Measurements from ENCODE around the gene CMTM1.

Gene CMTM1

DNA sequence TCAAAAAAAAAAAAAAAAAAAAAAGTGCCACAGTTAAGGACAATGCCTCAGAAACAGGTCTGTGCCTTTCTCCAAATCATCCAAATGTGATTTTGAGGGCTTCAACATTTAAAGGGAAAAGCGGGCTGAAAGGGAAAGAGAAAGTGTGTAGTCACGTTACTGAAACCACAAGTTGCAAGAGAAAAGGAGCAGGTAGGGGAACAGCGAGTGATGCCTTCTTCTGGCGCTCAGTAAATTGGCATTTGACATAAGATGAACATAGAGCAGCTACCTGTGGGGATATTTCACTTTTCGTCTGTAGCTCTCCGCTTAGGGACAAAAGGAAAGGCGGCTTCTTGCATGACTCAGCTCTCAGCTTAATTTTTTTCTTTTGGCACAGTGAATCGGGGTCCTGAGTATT is 24.1 kb downstream of the CMTM1 start:
- Histone ChIP-seq H3K4me2 (ENCODE audit: low read depth, low read length) (peak overlapping the region; percentile 30; the same call in 1 of the 2 replicates), H3K9me3 (replicated peaks; ENCODE audit: insufficient read depth, low read length) (no peaks in the 10 kb centered on the region), H3K36me3 (replicated peaks; ENCODE audit: insufficient read depth, low read length) (no peaks in the 10 kb centered on the region), H3K79me2 (ENCODE audit: low read length) (no peaks in the 10 kb centered on the region), H3K27me3 (replicated peaks; ENCODE audit: insufficient read depth, low read length) (no peaks in the 10 kb centered on the region), H4K20me1 (ENCODE audit: insufficient read depth, low read length) (no peaks in the 10 kb centered on the region), H3K9me2 (replicated peaks; ENCODE audit: insufficient read depth, low read length) (no peaks in the 10 kb centered on the region), H3K9ac (ENCODE audit: low read length) (no peak overlapping the region), H3K27ac (ENCODE audit: low read length) (no peak overlapping the region), H3K4me3 (ENCODE audit: low read length) (0 out of 2 replicates have a peak overlapping the region, but pooled peaks have one; percentile 16), H3K4me1 (ENCODE audit: low read length) (no peaks in the 10 kb centered on the region), H2AFZ (ENCODE audit: low read length) (no peak overlapping the region), H3F3A (ENCODE audit: insufficient read depth, low read length) (no peaks in the 10 kb centered on the region; the same call in 1 of the 2 replicates)
- TF ChIP-seq, protein P1, sequence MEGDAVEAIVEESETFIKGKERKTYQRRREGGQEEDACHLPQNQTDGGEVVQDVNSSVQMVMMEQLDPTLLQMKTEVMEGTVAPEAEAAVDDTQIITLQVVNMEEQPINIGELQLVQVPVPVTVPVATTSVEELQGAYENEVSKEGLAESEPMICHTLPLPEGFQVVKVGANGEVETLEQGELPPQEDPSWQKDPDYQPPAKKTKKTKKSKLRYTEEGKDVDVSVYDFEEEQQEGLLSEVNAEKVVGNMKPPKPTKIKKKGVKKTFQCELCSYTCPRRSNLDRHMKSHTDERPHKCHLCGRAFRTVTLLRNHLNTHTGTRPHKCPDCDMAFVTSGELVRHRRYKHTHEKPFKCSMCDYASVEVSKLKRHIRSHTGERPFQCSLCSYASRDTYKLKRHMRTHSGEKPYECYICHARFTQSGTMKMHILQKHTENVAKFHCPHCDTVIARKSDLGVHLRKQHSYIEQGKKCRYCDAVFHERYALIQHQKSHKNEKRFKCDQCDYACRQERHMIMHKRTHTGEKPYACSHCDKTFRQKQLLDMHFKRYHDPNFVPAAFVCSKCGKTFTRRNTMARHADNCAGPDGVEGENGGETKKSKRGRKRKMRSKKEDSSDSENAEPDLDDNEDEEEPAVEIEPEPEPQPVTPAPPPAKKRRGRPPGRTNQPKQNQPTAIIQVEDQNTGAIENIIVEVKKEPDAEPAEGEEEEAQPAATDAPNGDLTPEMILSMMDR (IDR thresholded peaks at IDR 0.05; ENCODE audit: low read length): no peak
- TF ChIP-seq EZH2phosphoT487 (IDR thresholded peaks at IDR 0.05; ENCODE audit: low read length) (no peak), EZH2 (optimal IDR thresholded peaks at IDR 0.05; ENCODE audit: low read depth, low read length) (no peak)
- peak; percentile 65 for DNase-seq

DNA sequence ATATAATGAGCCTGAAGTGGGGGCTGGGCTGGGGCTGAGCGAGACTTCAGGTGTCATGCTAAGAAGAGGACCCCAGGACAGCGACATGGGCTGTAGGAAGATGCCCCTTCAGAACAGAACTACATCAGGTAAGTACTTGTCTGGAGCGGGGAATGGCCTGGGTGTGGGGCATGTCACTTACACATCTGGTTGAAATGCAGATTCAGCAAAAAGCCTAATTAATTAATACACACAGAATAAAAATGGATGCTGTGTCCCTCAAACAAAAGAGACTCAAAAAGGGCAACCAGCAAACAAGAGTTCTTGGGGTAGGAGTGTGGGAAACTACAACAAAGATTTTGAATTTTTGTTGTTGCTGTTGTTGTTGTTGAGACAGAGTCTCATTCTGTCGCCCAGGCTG is 24.8 kb downstream of the CMTM1 start:
- H3K27ac ChIP-seq (ENCODE audit: low read length): no peak overlapping the region
- TF ChIP-seq EZH2phosphoT487 (IDR thresholded peaks at IDR 0.05; ENCODE audit: low read length) (no peak), EZH2 (optimal IDR thresholded peaks at IDR 0.05; ENCODE audit: low read depth, low read length) (no peak)
- H4K20me1 ChIP-seq (ENCODE audit: insufficient read depth, low read length): no peaks in the 10 kb centered on the region
- H3K4me3 ChIP-seq (ENCODE audit: low read length): no peak overlapping the region
- 0 out of 2 replicates have a peak overlapping the region, but pooled peaks have one; percentile 15 for H3K4me2 ChIP-seq (ENCODE audit: low read depth, low read length)
- no peaks in the 10 kb centered on the region for H3K9me3 ChIP-seq (replicated peaks; ENCODE audit: insufficient read depth, low read length)
- no peaks in the 10 kb centered on the region for H3K36me3 ChIP-seq (replicated peaks; ENCODE audit: insufficient read depth, low read length)
- no peak overlapping the region for H2AFZ ChIP-seq (ENCODE audit: low read length)
- no peaks in the 10 kb centered on the region for H3K9me2 ChIP-seq (replicated peaks; ENCODE audit: insufficient read depth, low read length)
- H3K27me3 ChIP-seq (replicated peaks; ENCODE audit: insufficient read depth, low read length): no peaks in the 10 kb centered on the region
- no peaks in the 10 kb centered on the region for H3K79me2 ChIP-seq (ENCODE audit: low read length)
- H3F3A ChIP-seq (ENCODE audit: insufficient read depth, low read length): no peaks in the 10 kb centered on the region; the same call in 1 of the 2 replicates
- DNase-seq: no peak
- H3K9ac ChIP-seq (ENCODE audit: low read length): no peak overlapping the region
- no peaks in the 10 kb centered on the region for H3K4me1 ChIP-seq (ENCODE audit: low read length)

DNA sequence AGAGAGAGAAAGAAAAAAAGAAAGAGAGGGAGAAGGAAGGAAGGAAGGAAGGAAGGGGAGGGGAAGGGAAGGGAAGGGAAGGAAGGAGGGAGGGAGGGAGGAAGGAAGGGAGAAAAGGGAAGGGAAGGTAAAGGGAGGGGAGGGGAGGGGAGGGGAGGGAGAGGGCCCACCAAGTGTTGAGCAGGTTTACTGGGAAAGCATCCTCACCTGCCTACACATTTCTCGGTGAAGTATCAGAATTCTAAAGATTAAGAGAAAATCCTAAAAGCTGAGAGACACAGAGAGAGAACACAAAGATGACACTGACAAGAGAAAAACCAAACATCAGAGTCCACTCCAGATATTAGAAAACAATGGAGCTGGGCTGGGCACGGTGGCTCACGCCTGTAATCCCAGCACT is 26.0 kb downstream of the CMTM1 start:
- no peak overlapping the region for H2AFZ ChIP-seq (ENCODE audit: low read length)
- no peaks in the 10 kb centered on the region; the same call in 1 of the 2 replicates for H3F3A ChIP-seq (ENCODE audit: insufficient read depth, low read length)
- H3K4me3 ChIP-seq (ENCODE audit: low read length): no peak overlapping the region
- no peaks in the 10 kb centered on the region for H3K9me3 ChIP-seq (replicated peaks; ENCODE audit: insufficient read depth, low read length)
- no peaks in the 10 kb centered on the region for H3K79me2 ChIP-seq (ENCODE audit: low read length)
- H3K4me1 ChIP-seq (ENCODE audit: low read length): no peaks in the 10 kb centered on the region
- H3K9me2 ChIP-seq (replicated peaks; ENCODE audit: insufficient read depth, low read length): no peaks in the 10 kb centered on the region
- no peaks in the 10 kb centered on the region for H4K20me1 ChIP-seq (ENCODE audit: insufficient read depth, low read length)
- TF ChIP-seq EZH2 (optimal IDR thresholded peaks at IDR 0.05; ENCODE audit: low read depth, low read length): no peak
- TF ChIP-seq, protein P1 (IDR thresholded peaks at IDR 0.05; ENCODE audit: low read length): no peak
- TF ChIP-seq EZH2phosphoT487 (IDR thresholded peaks at IDR 0.05; ENCODE audit: low read length): no peak
- no peak for DNase-seq
- no peak overlapping the region for H3K9ac ChIP-seq (ENCODE audit: low read length)
- H3K27ac ChIP-seq (ENCODE audit: low read length): no peak overlapping the region
- H3K4me2 ChIP-seq (ENCODE audit: low read depth, low read length): no peak overlapping the region
- H3K36me3 ChIP-seq (replicated peaks; ENCODE audit: insufficient read depth, low read length): no peaks in the 10 kb centered on the region
- H3K27me3 ChIP-seq (replicated peaks; ENCODE audit: insufficient read depth, low read length): no peaks in the 10 kb centered on the region

DNA sequence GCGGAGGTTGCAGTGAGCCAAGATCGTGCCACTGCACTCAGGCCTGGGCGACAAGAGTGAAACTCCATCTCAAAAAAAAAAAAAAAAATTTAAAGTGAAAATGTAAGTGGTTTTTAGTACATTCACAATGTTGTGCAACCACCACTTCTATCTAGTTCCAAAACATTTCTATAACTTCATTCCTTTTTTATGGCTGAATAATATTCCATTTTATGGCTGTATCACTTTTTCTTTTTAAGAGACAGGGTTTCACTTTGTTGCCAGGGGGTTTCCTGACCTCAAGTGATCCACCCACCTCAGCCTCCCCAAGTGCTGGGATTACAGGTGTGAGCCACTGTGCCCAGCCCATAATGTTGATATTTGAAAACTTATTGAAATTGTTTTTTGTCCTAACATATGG is 26.6 kb downstream of the CMTM1 start:
- Histone ChIP-seq H3K27me3 (replicated peaks; ENCODE audit: insufficient read depth, low read length) (no peaks in the 10 kb centered on the region), H3K4me1 (ENCODE audit: low read length) (no peaks in the 10 kb centered on the region), H3K27ac (ENCODE audit: low read length) (no peak overlapping the region), H3K9me3 (replicated peaks; ENCODE audit: insufficient read depth, low read length) (no peaks in the 10 kb centered on the region), H4K20me1 (ENCODE audit: insufficient read depth, low read length) (no peaks in the 10 kb centered on the region), H3K36me3 (replicated peaks; ENCODE audit: insufficient read depth, low read length) (no peaks in the 10 kb centered on the region), H3K4me3 (ENCODE audit: low read length) (no peak overlapping the region), H3K4me2 (ENCODE audit: low read depth, low read length) (no peak overlapping the region), H2AFZ (ENCODE audit: low read length) (no peak overlapping the region), H3K9me2 (replicated peaks; ENCODE audit: insufficient read depth, low read length) (no peaks in the 10 kb centered on the region), H3K79me2 (ENCODE audit: low read length) (no peaks in the 10 kb centered on the region), H3F3A (ENCODE audit: insufficient read depth, low read length) (no peaks in the 10 kb centered on the region; the same call in 1 of the 2 replicates), H3K9ac (ENCODE audit: low read length) (no peak overlapping the region)
- no peak for DNase-seq
- TF ChIP-seq, protein P1 (IDR thresholded peaks at IDR 0.05; ENCODE audit: low read length): no peak
- TF ChIP-seq EZH2 (optimal IDR thresholded peaks at IDR 0.05; ENCODE audit: low read depth, low read length): no peak
- TF ChIP-seq EZH2phosphoT487 (IDR thresholded peaks at IDR 0.05; ENCODE audit: low read length): no peak
